ES-I3 (cell line): Measurements from ENCODE around the gene SLC25A42.
"Not testable (repeated sequence)": the region's sequence is repeated elsewhere in the genome, so short reads cannot be mapped to it uniquely, and the experiment has no call there.

Source experiments
- H3K36me3 ChIP-seq: 2 replicates; pipeline ENCODE4 v1.6.1; 2013; ENCODE audit warnings: mild to moderate bottlenecking, low read length, control low read depth, moderate library complexity; ENCODE audit not compliant: insufficient read depth
- H3K4me1 ChIP-seq: 2 replicates; pipeline ENCODE4 v1.6.1; 2013; ENCODE audit warnings: mild to moderate bottlenecking, control low read depth, low read length; ENCODE audit not compliant: insufficient read depth
- H3K9ac ChIP-seq: 2 replicates; pipeline ENCODE4 v1.6.1; 2013; ENCODE audit warnings: low read depth, mild to moderate bottlenecking, low read length, moderate library complexity
- H3K9me3 ChIP-seq: 2 replicates; pipeline ENCODE4 v1.6.1; 2013; ENCODE audit warnings: mild to moderate bottlenecking, low read length, moderate library complexity; ENCODE audit not compliant: control insufficient read depth, insufficient read depth

SLC25A42 gene

GRCh38 chr19:19096641-19097627, 33.1 kb downstream of the SLC25A42 start:
- H3K9ac ChIP-seq = no peak overlapping the region
- H3K9me3 ChIP-seq = no peaks in the 10 kb centered on the region
- H3K4me1 ChIP-seq = no peaks in the 10 kb centered on the region; the same call in 1 of the 2 replicates
- no peaks in the 10 kb centered on the region for H3K36me3 ChIP-seq

DNA sequence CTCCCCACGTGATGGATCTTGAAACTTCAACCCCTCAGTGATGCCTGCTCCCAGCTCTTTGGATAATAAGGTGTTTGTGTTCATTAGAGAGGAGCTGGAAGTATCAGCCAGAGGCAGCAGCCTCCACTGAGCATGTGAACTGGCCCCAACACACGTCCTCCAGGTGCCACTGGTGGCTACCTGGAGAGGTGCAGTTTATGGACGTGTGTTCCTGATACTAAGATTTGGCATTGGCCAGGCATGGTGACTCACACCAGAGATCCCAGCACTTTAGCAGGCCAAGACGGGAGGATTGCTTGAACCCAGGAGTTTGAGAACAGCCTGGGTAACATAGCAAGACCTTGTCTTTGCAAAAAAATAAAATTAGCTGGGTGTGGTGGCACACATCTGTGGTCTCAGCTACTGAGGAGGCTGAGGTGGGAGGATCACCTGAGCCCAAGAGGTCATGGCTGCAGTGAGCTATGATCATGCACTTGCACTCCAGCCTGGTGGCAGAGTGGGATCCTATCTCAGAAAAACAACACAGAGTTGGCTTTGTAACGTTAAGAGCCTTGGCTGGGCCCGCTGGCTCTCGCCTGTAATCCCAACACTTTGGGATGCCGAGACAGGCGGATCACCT, 34.4 kb downstream of the SLC25A42 start:
- no peaks in the 10 kb centered on the region; the same call in 1 of the 2 replicates for H3K4me1 ChIP-seq
- H3K9me3 ChIP-seq = no peaks in the 10 kb centered on the region
- H3K9ac ChIP-seq = no peak overlapping the region
- no peaks in the 10 kb centered on the region for H3K36me3 ChIP-seq

- Histone ChIP-seq H3K9me3 (no peaks in the 10 kb centered on the region), H3K4me1 (no peaks in the 10 kb centered on the region; the same call in 1 of the 2 replicates), H3K9ac (no peak overlapping the region), H3K36me3 (no peaks in the 10 kb centered on the region)
Observed at GRCh38 chr19:19098703-19099632, 35.2 kb downstream of the SLC25A42 start.

- H3K36me3 ChIP-seq = no peaks in the 10 kb centered on the region
- H3K4me1 ChIP-seq = peaks cover 5% of the 10 kb centered on the region
- no peak overlapping the region for H3K9ac ChIP-seq
Observed at GRCh38 chr19:19101540-19101939, 37.7 kb downstream of the SLC25A42 start.

DNA sequence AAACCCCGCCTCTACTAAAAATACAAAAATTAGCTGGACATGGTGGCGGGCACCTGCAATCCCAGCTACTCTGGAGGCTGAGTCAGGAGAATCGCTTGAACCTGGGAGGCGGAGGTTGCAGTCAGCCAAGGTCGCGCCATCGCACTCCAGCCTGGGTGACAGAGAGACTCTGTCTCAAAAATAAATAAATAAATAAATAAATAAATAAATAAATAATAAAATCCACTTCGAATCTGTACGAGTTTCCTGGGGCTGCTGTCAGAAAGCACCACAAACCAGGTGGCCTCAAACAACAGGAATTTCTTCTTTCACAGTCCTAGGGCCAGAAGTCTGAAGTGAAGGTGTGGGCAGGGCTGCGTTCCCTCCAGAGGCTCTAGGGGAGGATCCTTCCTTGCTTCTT, 38.8 kb downstream of the SLC25A42 start:
- not testable (repeated sequence) for H3K9ac ChIP-seq, H3K36me3 ChIP-seq, H3K9me3 ChIP-seq, H3K4me1 ChIP-seq

More at GRCh38 chr19:19101540-19101939, 37.7 kb downstream of the SLC25A42 start:
- H3K9me3 ChIP-seq = no peaks in the 10 kb centered on the region

DNA sequence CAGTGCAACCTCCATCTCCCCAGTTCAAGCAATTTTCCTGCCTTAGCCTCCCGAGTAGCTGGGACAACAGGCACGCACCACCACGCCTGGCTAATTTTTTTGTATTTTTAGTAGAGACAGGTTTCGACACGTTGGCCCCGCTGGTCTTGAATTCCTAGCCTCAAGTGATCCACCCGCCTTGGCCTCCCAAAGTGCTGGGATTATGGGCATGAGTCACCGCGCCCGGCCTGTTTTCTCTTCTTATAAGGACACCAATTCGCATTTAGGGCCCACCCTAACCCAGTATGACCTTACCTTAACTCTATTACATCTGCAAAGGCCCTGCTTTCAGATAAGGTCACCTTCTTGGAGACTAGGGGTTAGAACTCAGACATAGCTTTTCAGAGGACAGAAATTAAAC, 39.4 kb downstream of the SLC25A42 start:
- Histone ChIP-seq H3K9me3 (no peaks in the 10 kb centered on the region), H3K36me3 (no peaks in the 10 kb centered on the region), H3K9ac (no peak overlapping the region), H3K4me1 (peaks cover 5% of the 10 kb centered on the region)

DNA sequence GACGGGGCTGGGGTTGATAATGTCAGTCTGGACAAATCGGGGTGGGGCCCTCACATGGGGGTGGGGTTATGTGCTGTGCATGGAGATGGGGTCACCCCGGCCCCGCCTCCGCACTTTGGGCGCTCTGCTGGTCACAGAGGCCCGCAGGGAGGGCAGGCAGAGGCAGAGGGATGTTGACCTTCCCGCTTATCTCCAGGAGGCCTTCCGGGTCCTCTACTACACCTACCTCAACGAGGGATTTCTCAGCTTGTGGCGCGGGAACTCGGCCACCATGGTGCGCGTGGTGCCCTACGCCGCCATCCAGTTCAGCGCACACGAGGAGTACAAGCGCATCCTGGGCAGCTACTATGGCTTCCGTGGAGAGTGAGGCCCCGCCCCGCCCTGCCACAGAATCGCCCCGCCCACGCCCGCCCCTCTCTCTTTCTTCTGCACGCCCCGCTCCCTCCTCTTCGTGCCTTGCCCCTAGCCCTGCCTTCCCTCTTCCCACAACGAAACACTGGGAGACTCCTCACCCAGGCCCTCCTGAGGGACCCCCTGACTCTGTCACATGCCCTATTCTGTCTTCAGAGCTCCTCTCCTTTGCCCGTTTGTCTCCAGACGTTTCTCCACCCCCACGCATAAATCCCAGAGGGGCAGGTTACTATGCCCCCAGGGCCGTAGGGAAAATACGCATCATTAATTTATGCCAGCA, 41.7 kb downstream of the SLC25A42 start:
- Histone ChIP-seq H3K4me1 (peaks cover 5% of the 10 kb centered on the region), H3K9me3 (no peaks in the 10 kb centered on the region), H3K36me3 (no peaks in the 10 kb centered on the region), H3K9ac (peak overlapping the region; percentile 69; the same call in 1 of the 2 replicates)

GRCh38 chr19:19106056-19106551, 42.3 kb downstream of the SLC25A42 start:
- H3K9ac ChIP-seq = peak overlapping the region; percentile 44
- peaks cover 5% of the 10 kb centered on the region for H3K4me1 ChIP-seq
- H3K36me3 ChIP-seq = no peaks in the 10 kb centered on the region
- H3K9me3 ChIP-seq = no peaks in the 10 kb centered on the region

GRCh38 chr19:19106938-19107337, 43.1 kb downstream of the SLC25A42 start:
- not testable (repeated sequence) for H3K9me3 ChIP-seq, H3K36me3 ChIP-seq, H3K9ac ChIP-seq, H3K4me1 ChIP-seq

GRCh38 chr19:19107654-19108053, 43.9 kb downstream of the SLC25A42 start:
- Histone ChIP-seq H3K9me3 (no peaks in the 10 kb centered on the region), H3K9ac (no peak overlapping the region), H3K36me3 (no peaks in the 10 kb centered on the region), H3K4me1 (peaks cover 5% of the 10 kb centered on the region)

DNA sequence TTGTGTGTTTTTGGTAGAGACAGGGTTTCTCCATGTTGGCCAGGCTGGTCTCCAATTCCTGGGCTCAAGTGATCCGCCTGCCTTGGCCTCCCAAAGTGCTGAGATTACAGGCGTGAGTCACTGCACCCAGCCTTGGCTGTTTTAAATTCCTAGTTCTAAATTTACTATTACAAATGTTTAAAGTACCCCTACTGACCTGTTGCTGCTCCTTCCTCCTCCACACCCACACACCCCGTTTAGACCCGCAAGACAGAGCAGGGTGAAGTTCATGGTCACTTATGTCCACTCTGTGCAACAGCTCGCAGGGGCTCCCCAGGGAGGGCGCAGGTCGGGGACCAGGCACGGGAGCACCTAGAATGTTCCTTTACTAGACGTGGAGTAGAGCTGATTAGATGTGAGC, 45.8 kb downstream of the SLC25A42 start:
- Histone ChIP-seq H3K36me3 (no peaks in the 10 kb centered on the region), H3K4me1 (peaks cover 12% of the 10 kb centered on the region), H3K9ac (no peak overlapping the region), H3K9me3 (no peaks in the 10 kb centered on the region)

- Histone ChIP-seq H3K9ac (peak overlapping the region; percentile 22; the same call in 1 of the 2 replicates), H3K4me1 (0 out of 2 replicates have a peak, but pooled peaks cover 7% of the 10 kb centered on the region), H3K9me3 (no peaks in the 10 kb centered on the region), H3K36me3 (no peaks in the 10 kb centered on the region)
Observed at GRCh38 chr19:19110410-19111135, 46.8 kb downstream of the SLC25A42 start.
